GM19455 (cell line): ENCODE measurements around the gene NUDCD3.

Experiments used
- ATAC-seq: cut with Tn5 transposase; IDR thresholded peaks from one replicate; pipeline ENCODE4 v1.9.1; 2021; ENCODE audit not compliant: unreplicated experiment

The NUDCD3 gene

GRCh38 chr7:44385434-44386138, 104.9 kb downstream of the NUDCD3 start:
- no peak for ATAC-seq

- ATAC-seq = no peak
These were observed 105.6 kb downstream of the NUDCD3 start for GRCh38 chr7:44384586-44385433.

- no peak for ATAC-seq
These were observed 106.9 kb downstream of the NUDCD3 start for GRCh38 chr7:44383566-44383965.

GRCh38 chr7:44382459-44383265, 107.8 kb downstream of the NUDCD3 start:
- ATAC-seq = no peak

DNA sequence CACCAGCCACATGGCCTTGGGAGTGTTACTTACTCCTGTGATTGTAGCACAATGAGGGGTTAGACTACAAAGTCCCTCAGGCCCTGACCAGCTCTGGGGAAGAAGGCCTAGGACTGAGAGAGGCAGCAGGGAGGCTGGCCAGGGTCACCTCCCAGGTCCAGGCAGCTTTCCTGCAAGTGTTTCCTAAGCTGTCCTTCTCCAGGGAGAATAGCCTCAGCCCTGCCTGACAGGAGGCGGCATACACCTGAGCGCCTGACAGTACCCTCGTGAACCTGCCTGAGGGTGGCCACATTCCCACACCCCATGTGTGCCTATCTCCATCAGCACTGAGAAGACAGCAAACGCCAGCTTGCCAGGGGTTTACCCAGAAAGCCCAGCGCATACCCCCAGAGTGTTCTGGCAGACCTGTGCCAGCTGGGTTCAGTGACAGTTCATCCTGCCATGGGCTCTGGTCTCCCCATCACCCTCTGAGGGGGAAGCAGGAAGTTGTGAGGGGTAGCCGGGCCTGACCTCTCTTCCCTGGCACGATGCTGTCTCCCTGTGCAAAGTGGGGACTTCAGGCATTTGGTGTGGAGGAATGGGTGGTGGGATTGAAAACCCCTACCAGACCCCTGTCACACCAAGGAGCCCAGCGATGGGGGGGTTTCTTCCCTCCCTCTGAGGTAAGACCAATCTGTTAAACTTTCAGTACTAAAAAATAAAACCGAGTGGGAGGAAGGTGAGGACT, 108.8 kb downstream of the NUDCD3 start:
- no peak for ATAC-seq

GRCh38 chr7:44380831-44381493, 109.5 kb downstream of the NUDCD3 start:
- ATAC-seq = no peak

GRCh38 chr7:44380189-44380830, 110.1 kb downstream of the NUDCD3 start:
- ATAC-seq = no peak

DNA sequence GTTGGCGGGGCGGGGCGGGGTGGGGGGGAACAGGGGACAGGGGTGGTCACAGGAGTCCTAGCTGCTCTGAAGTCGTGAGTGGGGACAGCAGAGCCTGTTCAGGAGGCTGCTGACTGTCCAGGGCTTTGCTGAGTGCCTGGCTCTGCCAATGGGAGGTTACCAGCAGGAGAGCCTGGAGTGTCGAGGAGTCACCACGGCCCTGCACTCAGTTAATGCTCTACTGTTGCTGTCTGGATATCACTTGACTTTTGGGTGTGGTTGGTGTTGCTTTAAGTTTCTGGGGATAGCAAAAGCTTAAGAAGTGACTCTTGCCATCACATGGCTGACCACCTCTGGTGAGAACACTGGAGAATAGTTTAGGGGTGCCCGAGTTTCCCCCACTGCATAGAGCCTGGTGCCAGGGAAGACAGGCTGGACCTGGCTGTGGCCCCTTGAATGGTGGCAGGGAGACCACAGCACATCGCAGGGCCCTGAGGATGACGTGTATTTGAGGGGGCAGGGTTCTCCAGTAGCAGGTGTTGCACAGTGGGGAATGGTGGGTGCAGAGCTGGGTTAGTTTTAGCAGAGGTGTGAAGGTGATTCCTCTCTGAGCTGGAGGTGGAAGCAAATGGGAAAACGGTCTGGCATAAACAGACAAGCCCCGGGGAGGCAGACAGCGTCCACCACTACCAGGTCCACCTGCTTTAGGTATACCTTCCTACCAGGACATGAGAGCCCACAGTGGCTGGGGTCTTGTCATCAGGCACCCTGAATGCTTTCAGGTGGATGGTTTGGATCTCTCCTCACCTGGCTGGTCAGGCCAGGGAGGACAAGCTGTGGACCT, 110.9 kb downstream of the NUDCD3 start:
- no peak for ATAC-seq

- no peak for ATAC-seq
These were observed 111.7 kb downstream of the NUDCD3 start for GRCh38 chr7:44378744-44379143.

- ATAC-seq = peak; percentile 69
These were observed 112.6 kb downstream of the NUDCD3 start for GRCh38 chr7:44377681-44378421.

DNA sequence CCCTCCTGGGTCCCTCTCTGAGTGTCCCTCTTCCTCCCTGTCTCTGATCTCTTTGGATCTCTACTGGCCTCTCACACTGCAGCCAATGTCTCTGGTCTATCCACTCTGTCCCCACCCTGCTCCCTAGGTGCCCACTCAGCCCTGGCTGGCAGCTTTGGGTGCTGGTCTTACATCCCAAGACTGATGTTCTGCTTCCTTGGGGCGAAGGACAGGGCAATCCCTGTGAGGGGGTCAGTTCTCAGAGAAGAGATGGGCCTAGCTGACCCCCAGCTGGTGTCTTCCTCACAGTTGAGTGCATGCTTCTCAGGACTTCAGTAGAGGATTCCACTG, 113.4 kb downstream of the NUDCD3 start:
- no peak for ATAC-seq

DNA sequence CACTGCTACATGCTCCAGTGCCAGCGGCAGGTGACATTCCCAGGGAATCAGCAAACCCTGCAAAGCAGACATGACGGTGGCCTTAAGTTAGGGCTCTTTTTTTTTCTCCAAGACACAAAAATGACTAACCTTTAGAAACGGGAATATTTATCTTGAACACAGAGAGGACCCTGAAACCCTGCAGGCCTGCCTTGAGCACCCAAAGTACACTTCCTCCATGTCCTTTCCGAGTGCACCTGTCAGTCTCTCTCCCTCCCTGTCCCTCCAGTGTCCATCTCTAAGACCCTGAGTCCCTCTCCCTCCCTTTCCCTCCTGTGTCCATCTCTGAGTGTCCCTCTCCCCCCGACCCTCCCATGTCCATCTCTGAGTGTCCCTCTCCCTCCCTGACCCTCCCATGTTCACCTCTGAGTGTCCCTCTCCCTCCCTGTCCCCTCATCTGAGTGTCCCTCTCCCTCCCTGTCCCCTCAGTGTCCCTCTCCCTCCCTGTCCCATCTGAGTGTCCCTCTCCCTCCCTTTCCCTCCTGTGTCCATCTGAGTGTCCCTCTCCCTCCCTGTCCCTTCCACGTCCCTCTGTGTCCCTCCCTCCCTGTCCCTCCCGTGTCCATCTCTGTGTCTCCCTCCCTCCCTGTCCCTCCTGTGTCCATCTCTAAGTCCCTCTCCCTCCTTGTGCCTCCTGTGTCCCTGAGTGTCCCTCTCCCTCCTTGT, 113.9 kb downstream of the NUDCD3 start:
- ATAC-seq = no peak

DNA sequence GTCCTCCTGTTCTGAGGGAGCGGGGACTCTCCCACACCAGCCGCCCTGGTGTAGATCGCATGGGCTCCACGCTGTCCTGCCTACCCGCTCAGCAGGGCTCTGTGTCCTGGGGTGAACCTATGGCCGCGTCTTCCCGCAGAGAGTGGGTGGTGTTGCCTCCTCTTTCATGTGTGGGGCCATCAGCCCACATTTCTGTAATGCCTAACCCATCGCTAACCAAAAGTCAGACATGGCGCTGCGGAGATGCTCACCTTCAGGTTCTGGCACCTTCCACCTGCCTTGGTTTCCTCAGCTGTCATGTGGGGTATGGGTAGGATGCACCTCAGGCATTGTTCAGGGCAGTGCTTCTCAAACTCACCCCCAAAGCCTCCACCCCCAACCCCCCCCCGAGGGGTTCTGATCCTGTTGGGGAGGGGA, 114.5 kb downstream of the NUDCD3 start:
- no peak for ATAC-seq

DNA sequence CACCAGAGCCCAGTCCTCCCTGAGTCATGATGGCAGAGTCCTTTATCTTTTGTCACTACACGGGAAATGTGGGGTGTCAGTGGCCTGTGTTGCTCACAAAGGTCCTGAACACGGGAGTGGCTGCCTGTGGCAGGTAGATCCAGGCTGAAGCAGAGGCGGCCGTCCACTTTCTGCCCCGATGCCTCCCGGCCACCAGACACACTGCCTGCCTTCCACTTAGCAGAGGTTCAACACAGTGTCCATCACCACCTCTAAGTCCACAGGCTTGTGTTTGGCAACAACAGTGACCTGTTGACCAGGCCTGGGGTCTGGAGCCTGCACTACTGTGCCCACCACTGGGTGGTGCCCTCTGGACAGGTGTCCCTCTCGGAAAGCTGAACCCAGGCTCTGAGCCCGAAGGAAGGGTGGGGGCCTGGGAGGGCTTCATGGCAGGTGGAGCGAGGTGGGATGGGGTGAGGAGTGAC, 115.2 kb downstream of the NUDCD3 start:
- ATAC-seq = no peak

- no peak for ATAC-seq
These were observed 116.3 kb downstream of the NUDCD3 start for GRCh38 chr7:44374007-44374763.

DNA sequence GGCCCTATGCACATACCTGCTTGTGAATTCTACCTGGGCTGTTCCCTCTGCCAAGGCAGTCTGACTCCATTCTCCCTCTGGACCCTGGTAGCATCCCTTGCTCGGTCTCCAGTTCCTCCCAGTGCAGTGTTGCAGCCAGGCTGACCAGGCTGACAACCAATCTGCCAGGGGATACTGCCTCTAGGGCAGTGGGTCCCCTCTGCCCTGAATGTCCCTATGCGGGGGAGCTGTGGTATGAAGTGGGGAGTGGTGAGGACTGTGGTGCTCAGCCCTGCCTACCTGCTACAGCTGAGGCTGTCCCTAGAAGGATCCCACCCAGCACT, 117.1 kb downstream of the NUDCD3 start:
- ATAC-seq = no peak
